PC-3 (cell line): ENCODE measurements around the gene EMP3. TPM values are rescaled to one million over a fixed set of nuclear protein-coding genes. Genes with fewer than 3 reads are reported as not detected.

Experiments
- ATAC-seq: fragments of 200-7000 bp; cut with Tn5 transposase; 2 replicates; pipeline ENCODE4 v1.9.1; 2020; ENCODE audit warnings: mild to moderate bottlenecking, moderate library complexity
- BruUV-seq: library from RNA; stranded (reverse); fragments of 400-500 nt; replicated peaks from 2 replicates; lab custom pipeline; 2021; lab: Mats Ljungman, UMichigan
- CTCF ChIA-PET: fragments of 300-600 bp; sonication (Branson Sonifier 250); formaldehyde crosslinking; loops from one replicate; lab custom pipeline; 2022; ENCODE audit warnings: antibody characterized with exemption; lab: Charles Lee
- POLR2A ChIA-PET: fragments of 300-600 bp; sonication (Branson Sonifier 250); formaldehyde crosslinking; loops from one replicate; lab custom pipeline; 2022; ENCODE audit warnings: antibody characterized with exemption; ENCODE audit not compliant: unreplicated experiment; lab: Charles Lee
- DNase-seq: peaks from one replicate; pipeline ENCODE4 v3.0.0-alpha.2; 2015
- H2AFZ ChIP-seq: fragments of 300-600 bp; sonication (generic); 2 replicates; pipeline ENCODE4 v1.6.0; 2016; ENCODE audit warnings: antibody characterized with exemption, low read length
- H3F3A ChIP-seq: fragments of 300-600 bp; sonication (generic); one replicate; pipeline ENCODE4 v1.6.0; 2017; ENCODE audit warnings: antibody characterized with exemption, low read length, control low read depth, mild to moderate bottlenecking; ENCODE audit not compliant: unreplicated experiment
- H3K27ac ChIP-seq: fragments of 300-600 bp; sonication (generic); 2 replicates; pipeline ENCODE4 v1.5.1; 2016; ENCODE audit warnings: mild to moderate bottlenecking, low read length
- H3K27me3 ChIP-seq: fragments of 300-600 bp; sonication (generic); 2 replicates; pipeline ENCODE4 v1.6.1; 2016; ENCODE audit warnings: low read length, mixed read lengths
- H3K36me3 ChIP-seq: fragments of 300-600 bp; sonication (generic); 2 replicates; pipeline ENCODE4 v1.6.1; 2016; ENCODE audit warnings: low read depth, mixed run types, low read length, mixed read lengths
- H3K4me1 ChIP-seq: fragments of 300-600 bp; sonication (generic); 2 replicates; pipeline ENCODE4 v1.5.1; 2016; ENCODE audit warnings: low read length; ENCODE audit not compliant: insufficient read depth
- H3K4me2 ChIP-seq: fragments of 300-600 bp; sonication (generic); 2 replicates; pipeline ENCODE4 v1.6.0; 2016; ENCODE audit warnings: low read length
- H3K4me3 ChIP-seq: fragments of 300-600 bp; sonication (generic); 2 replicates; pipeline ENCODE4 v1.5.1; 2016; ENCODE audit warnings: mild to moderate bottlenecking, low read length, mixed read lengths
- H3K79me2 ChIP-seq: fragments of 300-600 bp; sonication (generic); 2 replicates; pipeline ENCODE4 v1.6.1; 2017; ENCODE audit warnings: low read length, mixed read lengths
- H3K9ac ChIP-seq: fragments of 300-600 bp; sonication (generic); 2 replicates; pipeline ENCODE4 v1.6.0; 2016; ENCODE audit warnings: mild to moderate bottlenecking, low read length
- H3K9me2 ChIP-seq: fragments of 300-600 bp; sonication (generic); replicated peaks from 2 replicates; pipeline ENCODE4 v1.6.1; 2016; ENCODE audit warnings: mixed run types, low read length, mixed read lengths
- H3K9me3 ChIP-seq: fragments of 300-600 bp; sonication (generic); 2 replicates; pipeline ENCODE4 v1.6.1; 2016; ENCODE audit warnings: low read length, mixed read lengths
- H4K20me1 ChIP-seq: fragments of 300-600 bp; sonication (generic); 2 replicates; pipeline ENCODE4 v1.6.1; 2016; ENCODE audit warnings: low read length, mixed read lengths
- EZH2 ChIP-seq: fragments of 300-600 bp; sonication (generic); IDR thresholded peaks from one replicate; pipeline ENCODE4 v1.6.1; 2017; ENCODE audit warnings: antibody characterized with exemption, mild to moderate bottlenecking, low read length; ENCODE audit not compliant: unreplicated experiment
- EZH2phosphoT487 ChIP-seq: fragments of 300-600 bp; sonication (generic); IDR thresholded peaks from 2 replicates; pipeline ENCODE4 v1.6.1; 2018; ENCODE audit warnings: mild to moderate bottlenecking, antibody characterized with exemption, low read length, borderline replicate concordance
- intact Hi-C: fragments of 100-400 bp; cut with micrococcal nuclease; formaldehyde crosslinking; loops from 2 replicates; pipeline ENCODE4 v1.9.0; 2023
- total RNA-seq: library from RNA; depleted of rRNA; stranded (reverse); fragments of >200 nt; gene quantifications from 2 replicates; pipeline ENCODE4 v1.2.3, GENCODE V29; 2014
- TF ChIP-seq, protein P1 (sequence below): fragments of 300-600 bp; sonication (generic); conservative IDR thresholded peaks from 2 replicates; pipeline ENCODE4 v1.5.1; 2017; ENCODE audit warnings: antibody characterized with exemption, low read depth, mild to moderate bottlenecking, low read length

EMP3 gene
- total RNA-seq, 1 experiment from 2014 or later = 31.9 TPM

DNA sequence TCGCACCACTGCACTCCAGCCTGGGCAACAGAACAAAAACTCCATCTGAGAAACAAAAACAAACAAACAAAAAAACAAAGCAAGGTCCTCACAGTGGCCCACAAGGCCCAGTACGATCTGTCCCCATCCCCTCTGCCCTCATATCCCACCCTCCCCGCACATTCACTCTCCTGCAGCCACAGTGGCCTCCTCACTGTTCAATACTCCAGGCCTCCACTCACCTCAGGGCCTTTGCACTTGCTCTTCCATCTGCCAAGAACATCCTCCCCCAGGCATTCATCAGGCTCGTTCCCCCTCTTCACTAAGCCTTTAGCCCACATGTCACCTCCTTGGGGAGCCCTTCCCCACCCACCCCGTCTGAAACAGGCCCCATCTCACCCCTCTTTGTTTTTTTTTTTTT, 33.8 kb downstream of the EMP3 start:
- POLR2A ChIA-PET = no interaction called here

DNA sequence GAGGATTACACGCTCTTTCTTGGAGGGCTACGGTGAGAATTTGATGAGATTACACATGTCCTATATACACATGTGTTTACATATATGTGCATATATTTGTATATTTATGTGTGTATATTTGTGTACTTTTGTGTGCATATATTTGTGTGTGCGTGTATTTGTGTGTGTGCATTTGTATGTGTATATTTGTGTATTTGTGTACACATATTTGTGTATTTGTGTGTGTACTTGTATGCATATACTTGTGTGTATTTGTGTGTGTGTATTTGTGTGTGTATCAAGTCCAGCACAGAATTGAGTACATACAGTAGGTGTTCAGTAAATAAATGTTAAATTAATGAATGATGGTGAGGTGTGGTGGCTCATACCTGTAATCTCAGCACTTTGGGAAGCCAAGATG, 36.6 kb downstream of the EMP3 start:
- H4K20me1 ChIP-seq = no peaks in the 10 kb centered on the region
- no peak for ATAC-seq
- no peak overlapping the region for H3K9ac ChIP-seq
- H3K79me2 ChIP-seq = no peaks in the 10 kb centered on the region
- no TSS peak for BruUV-seq
- no peak overlapping the region for H2AFZ ChIP-seq
- no peaks in the 10 kb centered on the region for H3K27me3 ChIP-seq
- intact Hi-C loops = no loop called here
- H3K9me3 ChIP-seq = no peaks in the 10 kb centered on the region
- TF ChIP-seq EZH2 = no peak
- TF ChIP-seq, protein P1, sequence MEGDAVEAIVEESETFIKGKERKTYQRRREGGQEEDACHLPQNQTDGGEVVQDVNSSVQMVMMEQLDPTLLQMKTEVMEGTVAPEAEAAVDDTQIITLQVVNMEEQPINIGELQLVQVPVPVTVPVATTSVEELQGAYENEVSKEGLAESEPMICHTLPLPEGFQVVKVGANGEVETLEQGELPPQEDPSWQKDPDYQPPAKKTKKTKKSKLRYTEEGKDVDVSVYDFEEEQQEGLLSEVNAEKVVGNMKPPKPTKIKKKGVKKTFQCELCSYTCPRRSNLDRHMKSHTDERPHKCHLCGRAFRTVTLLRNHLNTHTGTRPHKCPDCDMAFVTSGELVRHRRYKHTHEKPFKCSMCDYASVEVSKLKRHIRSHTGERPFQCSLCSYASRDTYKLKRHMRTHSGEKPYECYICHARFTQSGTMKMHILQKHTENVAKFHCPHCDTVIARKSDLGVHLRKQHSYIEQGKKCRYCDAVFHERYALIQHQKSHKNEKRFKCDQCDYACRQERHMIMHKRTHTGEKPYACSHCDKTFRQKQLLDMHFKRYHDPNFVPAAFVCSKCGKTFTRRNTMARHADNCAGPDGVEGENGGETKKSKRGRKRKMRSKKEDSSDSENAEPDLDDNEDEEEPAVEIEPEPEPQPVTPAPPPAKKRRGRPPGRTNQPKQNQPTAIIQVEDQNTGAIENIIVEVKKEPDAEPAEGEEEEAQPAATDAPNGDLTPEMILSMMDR = no peak
- no peak for TF ChIP-seq EZH2phosphoT487
- H3K27ac ChIP-seq = no peak overlapping the region
- H3K36me3 ChIP-seq = no peaks in the 10 kb centered on the region
- ChIA-PET CTCF (no interaction called here), POLR2A (no interaction called here)
- no peak overlapping the region for H3K4me3 ChIP-seq
- no peak for DNase-seq
- no peaks in the 10 kb centered on the region for H3K9me2 ChIP-seq
- H3K4me1 ChIP-seq = peaks cover 5% of the 10 kb centered on the region; the same call in 1 of the 2 replicates
- no peaks in the 10 kb centered on the region for H3F3A ChIP-seq
- H3K4me2 ChIP-seq = no peak overlapping the region

More for the DNA sequence above, 33.8 kb downstream of the EMP3 start:
- intact Hi-C loops = no loop called here
- no peaks in the 10 kb centered on the region for H3K9me3 ChIP-seq
- no peaks in the 10 kb centered on the region for H3K9me2 ChIP-seq
- H3K9ac ChIP-seq = no peak overlapping the region
- CTCF ChIA-PET = no interaction called here
- no peaks in the 10 kb centered on the region for H4K20me1 ChIP-seq
- no peaks in the 10 kb centered on the region for H3K79me2 ChIP-seq
- peaks cover 5% of the 10 kb centered on the region; the same call in 1 of the 2 replicates for H3K4me1 ChIP-seq
- no peaks in the 10 kb centered on the region for H3K36me3 ChIP-seq
- no peak overlapping the region for H3K4me3 ChIP-seq
- no peak overlapping the region for H2AFZ ChIP-seq
- TF ChIP-seq EZH2phosphoT487 (no peak), EZH2 (no peak)
- TF ChIP-seq, protein P1 = no peak
- no peak for DNase-seq
- H3K27ac ChIP-seq = no peak overlapping the region
- no TSS peak for BruUV-seq
- ATAC-seq = no peak
- no peaks in the 10 kb centered on the region for H3K27me3 ChIP-seq
- H3K4me2 ChIP-seq = no peak overlapping the region
- no peaks in the 10 kb centered on the region for H3F3A ChIP-seq

DNA sequence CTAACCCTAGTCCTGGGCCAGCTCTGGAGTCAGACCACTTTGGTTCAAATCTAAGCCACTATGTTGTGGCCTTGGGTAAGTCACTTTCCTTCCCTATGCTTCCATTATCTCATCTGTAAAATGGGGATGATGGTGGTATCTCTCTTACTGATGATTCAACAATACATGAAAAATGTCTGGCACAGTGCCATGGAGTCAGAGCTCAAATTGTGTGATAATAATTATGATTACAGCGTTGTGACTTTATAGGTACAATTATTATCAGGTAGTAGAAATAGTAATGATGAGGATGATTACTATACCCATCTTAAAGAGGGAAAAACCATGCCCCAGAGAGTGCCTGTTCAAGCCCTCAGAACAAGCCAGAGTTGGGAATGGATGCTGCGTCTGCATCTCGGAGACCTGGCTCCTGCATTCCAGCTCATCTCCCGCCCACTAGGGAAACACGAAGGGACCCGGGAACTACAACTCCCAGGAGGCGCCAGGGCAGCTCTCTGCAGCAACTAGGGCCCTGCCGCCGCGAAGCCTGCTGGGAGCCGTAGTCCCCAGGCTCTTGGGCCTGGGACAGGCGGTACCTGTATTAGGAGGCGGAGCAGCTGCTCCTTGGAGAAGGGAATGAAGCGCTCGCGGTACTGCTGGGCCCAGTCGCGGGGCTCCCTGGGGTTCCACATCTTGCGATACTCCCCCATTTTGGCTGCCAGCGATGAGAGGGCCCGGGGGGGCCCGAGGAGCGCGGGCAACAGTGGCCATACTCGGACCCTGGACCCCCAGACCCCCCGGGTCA, 37.6 kb downstream of the EMP3 start:
- H3K9me3 ChIP-seq = no peaks in the 10 kb centered on the region
- peak; percentile 94 for DNase-seq
- H3K4me2 ChIP-seq = peak overlapping the region; percentile 95
- no peaks in the 10 kb centered on the region for H4K20me1 ChIP-seq
- peak overlapping the region; percentile 42 for H3K27ac ChIP-seq
- no peaks in the 10 kb centered on the region for H3K9me2 ChIP-seq
- peak overlapping the region; percentile 81 for H3K9ac ChIP-seq
- H3F3A ChIP-seq = no peaks in the 10 kb centered on the region
- TF ChIP-seq, protein P1 = no peak
- no peak for TF ChIP-seq EZH2phosphoT487
- no peak for TF ChIP-seq EZH2
- H3K4me1 ChIP-seq = peaks cover 5% of the 10 kb centered on the region; the same call in 1 of the 2 replicates
- H3K4me3 ChIP-seq = peak overlapping the region; percentile 66
- H2AFZ ChIP-seq = peak overlapping the region; percentile 82
- ChIA-PET POLR2A (interaction anchor here (1.1 kb wide), 1 partner anchor 130 kb away, joined by 6 read pairs; no protein-coding TSS in a partner anchor), CTCF (interaction anchor here (0.5 to 2.5 kb wide), 3 partner anchors 10 to 28 kb away, joined by 4 to 17 read pairs (median 8); partner anchors contain the start of gene KDELR1)
- no TSS peak for BruUV-seq
- intact Hi-C loops = no loop called here
- ATAC-seq = peak; percentile 92
- no peaks in the 10 kb centered on the region for H3K27me3 ChIP-seq
- H3K36me3 ChIP-seq = no peaks in the 10 kb centered on the region
- H3K79me2 ChIP-seq = no peaks in the 10 kb centered on the region
